ENCODE results near the gene KRT10. TPM values are rescaled to one million over a fixed set of nuclear protein-coding genes. Genes with fewer than 3 reads are reported as not detected.
"Not testable (repeated sequence)": the region's sequence is repeated elsewhere in the genome, so short reads cannot be mapped to it uniquely, and the experiment has no call there.

The KRT10 gene
- total RNA-seq, 1 experiment from 2014 or later, result 30.6 TPM

DNA sequence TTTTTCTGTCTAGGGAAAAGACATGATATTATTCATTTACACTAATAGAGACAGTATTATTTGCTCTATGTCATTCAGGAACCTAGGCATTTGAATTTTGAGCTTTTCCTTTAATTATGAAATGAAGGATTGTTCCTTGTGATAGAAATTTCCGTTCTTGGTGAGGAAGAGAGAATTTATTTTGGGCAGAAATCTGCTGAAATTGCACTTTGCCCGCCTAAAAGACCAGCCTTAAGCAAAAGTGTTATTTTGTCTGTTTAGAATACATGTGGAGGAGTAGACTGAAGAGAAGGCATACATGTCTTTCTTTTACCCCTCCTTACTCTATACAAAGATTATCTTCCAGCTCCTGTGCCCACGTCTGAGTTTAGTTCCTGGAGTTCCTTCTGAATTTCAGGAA, 16.8 kb upstream of the KRT10 start:
- no peak for DNase-seq (ENCODE audit: low spot score)
- in situ Hi-C loops (cut with HindIII; ENCODE audit: low sequenced_read_pairs), result no loop called here

GRCh38 chr17:40836020-40836419, 13.6 kb upstream of the KRT10 start:
- in situ Hi-C loops (cut with HindIII; ENCODE audit: low sequenced_read_pairs), result no loop called here
- DNase-seq (ENCODE audit: low spot score), result no peak

- in situ Hi-C loops (cut with HindIII; ENCODE audit: low sequenced_read_pairs), result no loop called here
- no peak for DNase-seq (ENCODE audit: low spot score)
These were observed 11.5 kb upstream of the KRT10 start for GRCh38 chr17:40833882-40834281.

DNA sequence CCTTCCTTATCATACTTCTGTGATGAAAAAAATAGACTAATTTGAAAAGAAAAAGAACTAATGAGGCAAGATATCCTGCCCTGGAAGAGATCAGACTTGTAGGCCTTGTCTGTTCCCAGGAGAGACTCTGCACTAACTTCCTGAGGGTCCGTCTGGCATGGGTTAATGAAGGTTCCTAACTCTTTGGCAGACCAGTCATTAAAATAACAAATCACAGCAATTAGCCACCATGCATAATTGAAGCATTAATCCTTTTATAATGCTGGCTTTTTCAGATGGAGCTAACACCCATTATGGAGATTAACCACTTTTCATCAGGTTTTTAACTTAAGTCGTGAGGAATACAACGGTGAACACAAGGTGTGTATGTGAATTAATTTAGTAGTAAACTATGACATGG, 10.4 kb upstream of the KRT10 start:
- in situ Hi-C loops (cut with HindIII; ENCODE audit: low sequenced_read_pairs), result no loop called here
- no peak for DNase-seq (ENCODE audit: low spot score)

DNA sequence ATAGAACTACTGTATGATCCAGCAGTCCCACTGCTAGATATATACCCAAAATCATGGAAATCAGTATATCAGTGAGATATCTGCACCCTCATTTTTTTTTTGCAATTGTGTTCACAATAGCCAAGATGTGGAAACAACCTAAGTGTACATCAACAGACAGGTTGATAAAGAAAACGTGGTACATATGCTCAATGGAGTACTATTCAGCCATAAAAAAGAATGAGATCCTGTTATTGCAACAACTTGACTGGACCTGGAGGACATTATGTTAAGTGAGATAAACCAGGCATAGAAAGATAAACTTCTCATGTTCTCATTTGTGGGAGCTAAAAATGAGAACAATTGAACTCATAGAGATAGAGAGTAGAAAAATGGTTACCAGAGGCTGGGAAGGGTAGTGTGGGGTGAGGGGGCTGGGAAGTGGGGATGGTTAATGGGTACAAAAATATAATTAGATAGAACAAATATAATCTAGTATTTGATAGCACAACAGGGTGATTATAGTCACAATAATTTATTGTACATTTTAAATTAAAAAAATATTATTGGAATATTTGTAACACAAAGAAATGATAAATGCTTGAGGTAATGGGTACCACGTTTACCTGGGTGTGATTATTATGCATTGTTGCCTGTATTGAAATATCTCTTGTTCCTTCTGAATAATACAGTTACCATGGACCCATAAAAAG, 7.8 kb upstream of the KRT10 start:
- no peak for DNase-seq (ENCODE audit: low spot score)
- in situ Hi-C loops (cut with HindIII; ENCODE audit: low sequenced_read_pairs), result no loop called here

- in situ Hi-C loops (cut with HindIII; ENCODE audit: low sequenced_read_pairs), result no loop called here
- no peak for DNase-seq (ENCODE audit: low spot score)
These were observed 6.1 kb upstream of the KRT10 start for GRCh38 chr17:40828454-40829044.

- in situ Hi-C loops (cut with HindIII; ENCODE audit: low sequenced_read_pairs), result no loop called here
These were observed 5.5 kb upstream of the KRT10 start for GRCh38 chr17:40827746-40828453.

GRCh38 chr17:40825599-40825998, 3.2 kb upstream of the KRT10 start:
- in situ Hi-C loops (cut with HindIII; ENCODE audit: low sequenced_read_pairs), result no loop called here
- no peak for DNase-seq (ENCODE audit: low spot score)

More at GRCh38 chr17:40827746-40828453, 5.5 kb upstream of the KRT10 start:
- DNase-seq (ENCODE audit: low spot score), result no peak

- in situ Hi-C loops (cut with HindIII; ENCODE audit: low sequenced_read_pairs), result no loop called here
- no peak for DNase-seq (ENCODE audit: low spot score)
These were observed 1.8 kb upstream of the KRT10 start for GRCh38 chr17:40824015-40824832.

DNA sequence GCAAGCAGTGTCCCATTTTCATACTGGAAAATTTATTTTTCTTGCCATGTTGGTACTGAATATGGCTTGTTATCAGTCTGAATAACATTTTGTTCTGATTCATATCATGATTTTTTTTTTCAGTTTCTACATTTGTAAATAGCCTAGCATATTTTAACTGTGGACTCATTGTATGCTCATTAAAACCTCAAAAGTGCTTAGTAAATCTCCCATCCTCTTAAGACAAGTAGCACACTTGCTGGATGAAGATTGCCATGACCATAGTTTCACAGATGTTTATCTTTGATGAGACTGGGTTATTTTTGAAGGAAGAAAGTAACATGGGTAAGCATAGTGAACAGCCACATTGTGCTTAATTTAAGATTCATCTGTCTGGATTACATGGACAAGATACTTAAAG, 878 bp downstream of the KRT10 start:
- in situ Hi-C loops (cut with HindIII; ENCODE audit: low sequenced_read_pairs), result no loop called here
- no peak for DNase-seq (ENCODE audit: low spot score)

- no peak for DNase-seq (ENCODE audit: low spot score)
- in situ Hi-C loops (cut with HindIII; ENCODE audit: low sequenced_read_pairs), result no loop called here
These were observed 2.1 kb downstream of the KRT10 start for GRCh38 chr17:40820228-40820838.

GRCh38 chr17:40819528-40820125, 2.8 kb downstream of the KRT10 start:
- in situ Hi-C loops (cut with HindIII; ENCODE audit: low sequenced_read_pairs), result no loop called here

DNA sequence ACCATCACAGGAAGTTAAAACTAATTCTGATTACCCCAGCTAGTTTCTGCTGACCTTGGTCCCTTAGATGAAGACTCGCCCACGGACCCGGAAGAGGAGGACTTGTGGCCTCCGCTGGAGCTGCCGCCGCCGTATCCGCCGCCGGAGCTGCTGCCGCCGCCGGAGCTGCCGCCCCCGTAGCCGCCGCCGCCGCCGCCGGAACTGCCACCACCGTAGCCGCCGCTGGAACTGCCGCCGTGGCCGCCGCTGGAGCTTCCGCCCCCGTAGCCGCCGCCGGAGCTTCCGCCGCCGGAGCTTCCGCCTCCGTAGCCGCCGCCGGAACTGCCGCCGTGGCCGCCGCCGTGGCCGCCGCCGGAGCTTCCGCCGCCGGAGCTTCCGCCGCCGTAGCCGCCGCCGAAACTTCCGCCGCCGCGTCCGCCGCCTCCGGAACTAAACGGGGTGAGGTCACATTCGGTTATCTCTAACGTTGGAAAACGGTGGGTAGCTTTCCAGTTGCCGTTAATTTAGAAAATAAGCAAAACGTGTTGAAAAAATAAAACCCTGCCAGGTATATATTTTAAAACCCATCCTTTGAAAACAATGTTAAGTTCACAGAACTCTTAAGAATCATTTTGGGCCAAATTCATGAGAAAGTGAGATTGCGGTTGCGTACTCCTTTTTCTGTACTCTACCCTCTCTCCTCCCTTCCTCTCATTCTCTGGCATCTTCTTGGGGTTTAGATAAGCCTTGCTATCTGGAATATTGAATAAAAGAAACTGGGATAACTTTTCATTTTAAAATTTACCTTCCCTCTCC, 3.5 kb downstream of the KRT10 start:
- DNase-seq (ENCODE audit: low spot score), result peak; percentile 83
- in situ Hi-C loops (cut with HindIII; ENCODE audit: low sequenced_read_pairs), result no loop called here

More at GRCh38 chr17:40819528-40820125, 2.8 kb downstream of the KRT10 start:
- peak; percentile 23 for DNase-seq (ENCODE audit: low spot score)

- in situ Hi-C loops (cut with HindIII; ENCODE audit: low sequenced_read_pairs), result no loop called here
These were observed 4.1 kb downstream of the KRT10 start for GRCh38 chr17:40818343-40818732.

GRCh38 chr17:40817103-40817682, 5.2 kb downstream of the KRT10 start:
- in situ Hi-C loops (cut with HindIII; ENCODE audit: low sequenced_read_pairs), result no loop called here
- no peak for DNase-seq (ENCODE audit: low spot score)

More at GRCh38 chr17:40818343-40818732, 4.1 kb downstream of the KRT10 start:
- DNase-seq (ENCODE audit: low spot score), result no peak

GRCh38 chr17:40816569-40816968, 5.8 kb downstream of the KRT10 start:
- in situ Hi-C loops (cut with HindIII; ENCODE audit: low sequenced_read_pairs), result no loop called here
- DNase-seq (ENCODE audit: low spot score), result no peak

GRCh38 chr17:40815381-40815780, 7.0 kb downstream of the KRT10 start:
- no peak for DNase-seq (ENCODE audit: low spot score)
- in situ Hi-C loops (cut with HindIII; ENCODE audit: low sequenced_read_pairs), result no loop called here

- DNase-seq (ENCODE audit: low spot score); in situ Hi-C loops (cut with HindIII; ENCODE audit: low sequenced_read_pairs): not testable (repeated sequence)
These were observed 7.8 kb downstream of the KRT10 start for GRCh38 chr17:40814657-40815056.

Measured in G401 (cell line).